Eye (tissue), 1 donor: ENCODE measurements around the gene CRMP1.
"Not testable (repeated sequence)": the region's sequence is repeated elsewhere in the genome, so short reads cannot be mapped to it uniquely, and the experiment has no call there.

Experiments used
- DNase-seq: peaks from one replicate; pipeline ENCODE4 v3.0.0-alpha.2; 2015

The CRMP1 gene

GRCh38 chr4:5852523-5853202, 40.2 kb downstream of the CRMP1 start:
- no peak for DNase-seq

DNA sequence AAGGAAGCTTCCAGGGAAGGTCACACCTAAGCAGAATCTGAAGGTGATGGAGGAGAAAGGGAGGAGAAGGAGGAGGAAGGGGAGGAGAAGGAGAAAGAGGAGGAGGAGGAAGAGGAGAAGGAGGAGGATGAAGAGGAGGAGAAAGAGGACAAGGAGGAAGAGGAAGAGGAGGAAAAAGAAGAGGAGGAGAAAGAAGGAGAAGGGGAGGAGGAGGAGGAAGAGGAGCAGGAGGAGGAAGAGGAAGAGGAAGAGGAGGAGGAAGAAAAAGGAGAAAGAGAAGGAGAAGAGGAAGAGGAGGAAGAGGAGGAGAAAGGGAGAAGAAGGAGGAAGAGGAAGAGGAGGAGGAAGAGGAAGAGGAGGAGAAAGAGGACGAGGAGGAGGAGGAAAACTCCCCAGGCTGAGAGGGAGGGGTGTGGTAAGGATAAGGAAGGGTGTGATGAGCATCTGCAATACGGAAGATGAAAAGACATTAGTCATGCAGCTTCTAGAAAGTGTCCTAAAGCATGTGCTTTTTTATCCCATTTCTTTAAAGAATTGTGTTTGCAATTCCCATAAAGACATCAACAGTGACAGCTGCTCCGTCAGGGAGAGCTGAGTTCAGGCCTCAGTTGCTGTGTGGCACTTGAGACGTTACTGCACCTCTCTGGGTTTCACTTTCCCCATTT, 41.1 kb downstream of the CRMP1 start:
- no peak for DNase-seq

DNA sequence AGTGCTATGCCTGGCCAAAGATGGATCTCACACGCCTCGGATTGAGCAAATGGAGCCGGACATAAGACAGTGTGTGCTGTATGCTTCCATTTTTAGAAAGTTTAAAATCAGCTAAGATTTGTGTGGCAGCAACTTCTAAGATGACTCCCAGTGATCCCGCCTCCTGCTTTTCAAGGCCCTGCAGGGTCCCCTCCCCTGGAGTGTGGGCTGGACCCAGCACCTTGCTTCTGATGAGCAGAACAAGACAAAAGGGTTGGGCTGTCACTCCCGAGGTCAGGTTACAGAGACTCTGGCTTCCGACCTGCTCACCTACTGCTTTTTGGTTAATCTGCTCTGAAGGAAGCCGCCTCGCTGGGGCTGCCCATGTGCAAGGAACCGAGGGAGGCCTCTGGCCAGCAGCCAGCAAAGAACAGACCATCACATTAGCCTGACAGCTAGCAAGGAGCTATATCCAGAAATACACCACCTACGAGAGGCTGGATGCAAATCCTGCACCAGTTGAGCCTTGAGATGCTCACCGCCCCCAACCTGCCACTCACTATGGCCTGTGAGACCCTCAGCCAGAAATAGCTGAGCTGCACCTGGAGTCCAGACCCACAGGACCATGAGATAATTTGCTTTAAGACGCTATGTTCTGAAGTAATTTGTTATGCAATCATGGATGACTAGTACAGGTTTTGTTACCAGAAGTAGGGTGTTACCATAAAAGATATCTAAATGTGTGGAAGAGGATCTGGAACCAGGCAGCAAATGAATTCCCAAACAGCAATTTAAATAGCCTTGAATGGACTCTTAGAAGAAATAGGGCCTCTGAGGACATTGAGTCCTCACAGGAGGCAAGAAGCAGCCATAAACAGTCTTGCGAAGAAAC, 47.6 kb downstream of the CRMP1 start:
- DNase-seq = no peak

GRCh38 chr4:5843573-5844530, 49.0 kb downstream of the CRMP1 start:
- DNase-seq = no peak

DNA sequence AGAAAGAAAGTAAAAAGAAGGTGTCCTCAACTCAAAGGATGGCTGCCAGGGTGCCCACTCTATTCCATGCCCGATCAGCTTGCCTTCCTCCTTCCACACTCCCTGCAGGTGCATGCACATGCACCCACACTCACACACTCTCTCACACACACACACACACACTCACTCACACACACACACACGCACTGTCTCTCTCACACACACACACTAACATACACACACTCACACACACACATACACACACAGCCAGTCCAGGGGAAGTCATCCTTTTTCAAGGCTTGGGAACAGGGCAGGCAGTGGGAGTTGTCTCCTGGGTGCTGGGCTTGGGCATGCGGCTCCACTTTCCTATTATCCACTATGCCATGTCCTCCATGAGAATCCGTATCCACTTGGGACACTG, 50.4 kb downstream of the CRMP1 start:
- no peak for DNase-seq

- no peak for DNase-seq
These were observed 52.9 kb downstream of the CRMP1 start for GRCh38 chr4:5839751-5840674.

GRCh38 chr4:5839332-5839731, 53.6 kb downstream of the CRMP1 start:
- DNase-seq = no peak

GRCh38 chr4:5837483-5837882, 55.4 kb downstream of the CRMP1 start:
- DNase-seq = not testable (repeated sequence)

DNA sequence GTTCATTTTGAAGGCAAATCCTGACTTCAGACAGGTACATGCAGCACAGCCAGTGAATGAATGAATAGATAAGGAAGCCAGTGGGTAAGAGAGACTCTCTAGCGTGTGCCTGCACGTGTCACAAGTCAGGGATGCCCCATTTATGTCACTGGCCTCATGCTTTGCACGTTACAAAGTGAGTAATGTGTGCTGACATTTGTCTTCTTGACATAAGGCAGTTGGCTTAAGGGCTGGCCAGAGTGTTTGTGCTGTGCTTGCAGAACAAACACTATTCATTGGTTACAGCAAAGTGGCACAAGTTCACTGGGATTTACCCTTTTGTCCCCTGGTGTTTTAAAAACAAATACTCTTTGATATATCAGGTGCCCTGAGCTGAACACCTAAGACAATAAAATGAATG, 55.9 kb downstream of the CRMP1 start:
- DNase-seq = no peak

GRCh38 chr4:5828005-5828391, 64.9 kb downstream of the CRMP1 start:
- DNase-seq = no peak

- DNase-seq = no peak
These were observed 65.5 kb downstream of the CRMP1 start for GRCh38 chr4:5827108-5828004.

GRCh38 chr4:5826437-5827107, 66.3 kb downstream of the CRMP1 start:
- DNase-seq = no peak

DNA sequence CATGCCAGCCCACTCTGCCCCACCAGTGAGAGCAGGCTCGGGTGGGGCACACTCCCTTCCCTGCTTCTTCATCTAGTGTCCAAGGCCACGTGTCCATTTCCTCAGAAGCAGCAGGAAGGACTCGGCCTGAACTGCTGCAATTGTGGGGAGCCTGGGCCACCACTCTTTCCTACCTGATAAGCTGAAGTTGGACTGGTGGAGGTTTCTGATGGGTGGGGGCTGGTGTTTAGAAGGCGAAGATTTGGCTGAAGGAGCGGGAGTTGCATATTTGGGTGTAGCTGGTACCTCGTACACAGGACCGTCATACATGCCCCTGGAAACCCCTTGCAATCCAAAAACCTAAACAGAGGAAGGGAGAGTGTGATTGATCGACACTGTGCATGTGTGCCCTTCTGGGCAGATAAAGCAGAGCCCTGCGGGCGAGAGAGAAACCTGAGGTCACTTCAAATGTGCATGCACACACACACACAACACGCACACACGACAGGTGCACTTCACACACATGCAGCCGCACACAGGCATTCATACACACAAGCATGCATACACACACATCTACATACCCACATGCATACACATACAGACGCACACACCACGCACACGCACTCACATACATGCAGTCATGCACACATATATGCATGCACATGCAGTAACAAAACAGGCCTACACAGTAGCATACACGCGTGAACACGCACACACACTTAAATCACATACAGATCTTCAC, 67.4 kb downstream of the CRMP1 start:
- no peak for DNase-seq

DNA sequence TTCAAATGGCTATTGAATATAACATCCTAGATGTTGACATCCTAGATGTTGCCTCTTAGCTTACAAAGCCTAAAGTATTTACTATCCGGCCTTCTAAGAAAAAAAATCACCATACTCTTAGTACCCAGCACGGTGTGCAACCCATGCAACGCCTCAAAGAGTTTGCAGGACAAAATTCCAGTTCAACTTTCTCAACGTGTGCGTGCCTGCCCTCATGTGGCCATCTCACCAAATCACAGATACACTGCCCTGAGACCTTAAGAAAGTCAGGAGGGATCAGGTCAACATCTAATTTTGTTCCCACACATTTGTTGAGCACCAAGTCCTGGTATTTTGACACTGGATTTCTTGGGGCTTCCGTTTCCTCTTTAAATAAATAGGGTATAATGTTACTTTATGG, 68.3 kb downstream of the CRMP1 start:
- DNase-seq = peak; percentile 44

- no peak for DNase-seq
These were observed 68.7 kb downstream of the CRMP1 start for GRCh38 chr4:5824227-5824626.

DNA sequence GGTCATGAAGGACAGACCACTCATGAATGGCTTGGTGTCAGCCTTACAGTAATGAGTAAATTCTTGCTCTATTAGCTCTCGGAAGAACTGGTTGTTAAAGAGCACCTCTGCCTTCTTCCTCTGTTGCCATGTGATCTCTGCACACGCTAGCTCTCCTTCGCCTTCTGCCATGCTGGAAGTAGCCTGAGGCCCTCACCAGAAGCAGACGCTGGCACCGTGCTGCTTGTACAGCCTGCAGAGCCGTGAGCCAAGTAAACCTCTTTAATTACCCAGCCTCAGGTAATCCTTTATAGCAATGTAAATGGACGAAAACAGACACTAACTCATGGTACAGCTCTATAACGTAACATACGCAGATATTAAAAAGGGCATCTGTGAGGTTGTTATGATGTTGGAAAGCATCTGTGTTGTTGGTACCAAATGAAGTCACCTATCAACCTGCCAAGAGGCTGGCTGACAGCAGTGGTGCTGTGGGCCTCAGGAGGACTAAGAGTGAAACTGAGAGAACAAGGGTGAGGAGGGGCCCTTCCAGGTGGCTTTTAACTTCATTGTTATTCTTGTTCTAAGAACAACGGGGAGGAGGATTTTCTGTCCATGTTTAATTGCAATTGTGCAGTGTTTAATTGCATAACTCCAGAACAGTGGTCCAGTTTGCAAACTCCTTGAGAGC, 69.2 kb downstream of the CRMP1 start:
- DNase-seq = no peak

DNA sequence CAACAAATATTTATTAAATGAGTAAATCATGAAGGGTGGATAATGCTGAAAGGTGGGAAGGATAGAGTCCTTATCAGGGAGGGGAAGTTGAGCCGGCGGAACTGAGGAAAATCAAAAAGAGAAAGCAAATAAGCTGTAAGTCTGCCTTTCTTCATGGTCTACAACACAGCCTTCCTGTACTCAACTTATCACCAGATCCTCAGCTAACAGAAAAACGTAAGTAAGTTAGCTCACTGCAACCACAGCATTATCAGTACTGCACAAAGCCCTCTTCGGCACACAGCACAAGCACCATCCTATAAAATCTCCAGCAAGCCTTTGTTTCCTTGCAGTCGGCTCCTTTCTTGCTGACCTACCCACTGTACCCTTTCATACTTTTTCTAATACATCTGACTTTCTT, 70.3 kb downstream of the CRMP1 start:
- DNase-seq = no peak

- peak; percentile 42 for DNase-seq
These were observed 71.1 kb downstream of the CRMP1 start for GRCh38 chr4:5821665-5822358.
